ENCODE data around the gene ARHGAP42.

- TF ChIP-seq POLR2AphosphoS5 (IDR thresholded peaks at IDR 0.05; ENCODE audit: low read depth, low read length) (no peak), POLR2A (IDR thresholded peaks at IDR 0.05; ENCODE audit: low read depth, low read length) (no peak), TAF1 (IDR thresholded peaks at IDR 0.05; ENCODE audit: low read depth, low read length) (no peak)
Observed at GRCh38 chr11:100805506-100806199, 118.6 kb downstream of the ARHGAP42 start.
